Astrocyte (in vitro differentiated cells and primary cell): ENCODE results near the gene APP.

ENCODE experiments used
- EZH2 ChIP-seq: IDR thresholded peaks from 2 replicates; pipeline ENCODE4 v1.6.1; 2012; ENCODE audit warnings: mild to moderate bottlenecking, low read length, inconsistent platforms; ENCODE audit not compliant: insufficient read depth
- TF ChIP-seq, protein P1 (sequence below): IDR thresholded peaks from 2 replicates; pipeline ENCODE4 v1.5.1; 2011; ENCODE audit warnings: low read depth, mild to moderate bottlenecking, inconsistent platforms, low read length, moderate library complexity; ENCODE audit not compliant: insufficient read depth

GRCh38 chr21:26142363-26142762 is 28.2 kb downstream of the APP start:
- TF ChIP-seq, protein P1, sequence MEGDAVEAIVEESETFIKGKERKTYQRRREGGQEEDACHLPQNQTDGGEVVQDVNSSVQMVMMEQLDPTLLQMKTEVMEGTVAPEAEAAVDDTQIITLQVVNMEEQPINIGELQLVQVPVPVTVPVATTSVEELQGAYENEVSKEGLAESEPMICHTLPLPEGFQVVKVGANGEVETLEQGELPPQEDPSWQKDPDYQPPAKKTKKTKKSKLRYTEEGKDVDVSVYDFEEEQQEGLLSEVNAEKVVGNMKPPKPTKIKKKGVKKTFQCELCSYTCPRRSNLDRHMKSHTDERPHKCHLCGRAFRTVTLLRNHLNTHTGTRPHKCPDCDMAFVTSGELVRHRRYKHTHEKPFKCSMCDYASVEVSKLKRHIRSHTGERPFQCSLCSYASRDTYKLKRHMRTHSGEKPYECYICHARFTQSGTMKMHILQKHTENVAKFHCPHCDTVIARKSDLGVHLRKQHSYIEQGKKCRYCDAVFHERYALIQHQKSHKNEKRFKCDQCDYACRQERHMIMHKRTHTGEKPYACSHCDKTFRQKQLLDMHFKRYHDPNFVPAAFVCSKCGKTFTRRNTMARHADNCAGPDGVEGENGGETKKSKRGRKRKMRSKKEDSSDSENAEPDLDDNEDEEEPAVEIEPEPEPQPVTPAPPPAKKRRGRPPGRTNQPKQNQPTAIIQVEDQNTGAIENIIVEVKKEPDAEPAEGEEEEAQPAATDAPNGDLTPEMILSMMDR, result no peak
- TF ChIP-seq EZH2, result no peak
